GM19025 (cell line): ENCODE measurements around the gene NPAS4.

Experiments
- ATAC-seq: cut with Tn5 transposase; IDR thresholded peaks from one replicate; pipeline ENCODE4 v1.9.1; 2021; ENCODE audit warnings: mild to moderate bottlenecking, low read depth, moderate library complexity; ENCODE audit not compliant: unreplicated experiment

The NPAS4 gene

DNA sequence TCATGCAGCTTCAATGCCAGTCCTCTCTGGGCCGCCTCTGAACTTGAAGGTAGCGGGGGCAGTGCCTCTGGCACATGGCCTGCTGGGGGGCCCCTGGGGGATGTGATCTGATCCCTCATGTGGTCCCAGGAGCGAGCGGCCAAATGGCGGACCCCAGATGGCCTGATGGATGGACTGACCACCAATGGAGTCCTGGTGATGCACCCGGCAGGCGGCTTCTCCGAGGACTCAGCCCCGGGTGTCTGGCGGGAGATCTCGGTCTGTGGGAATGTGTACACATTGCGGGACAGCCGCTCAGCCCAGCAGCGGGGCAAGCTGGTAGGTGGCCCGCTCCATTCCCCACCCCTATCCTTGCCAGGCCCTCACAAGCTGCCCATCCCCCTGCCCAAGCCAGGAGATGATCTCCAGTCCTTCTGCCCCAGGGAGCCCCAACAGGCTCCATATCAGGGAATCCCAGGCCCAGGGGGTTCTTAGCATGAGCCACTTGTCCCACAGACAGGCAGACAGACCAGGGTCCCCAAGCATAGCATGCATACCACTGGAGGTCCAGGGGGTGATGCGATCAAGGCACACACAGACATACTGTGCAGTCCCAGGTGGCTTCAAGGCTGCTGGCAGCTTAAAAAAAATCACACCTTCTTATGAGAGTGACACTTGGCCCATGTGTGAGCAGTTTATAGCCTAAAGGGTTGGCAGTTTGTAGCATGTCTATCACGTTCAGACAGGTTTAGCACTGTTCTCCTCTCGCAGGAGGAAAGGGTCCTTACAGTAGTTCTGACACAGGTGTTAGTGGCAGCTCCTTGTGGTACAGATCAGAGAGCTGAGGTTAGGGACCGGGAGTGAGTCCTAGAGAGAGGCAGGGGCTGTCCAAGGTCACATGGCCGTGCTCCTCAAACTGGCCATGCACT is 53.0 kb downstream of the NPAS4 start:
- ATAC-seq: no peak

DNA sequence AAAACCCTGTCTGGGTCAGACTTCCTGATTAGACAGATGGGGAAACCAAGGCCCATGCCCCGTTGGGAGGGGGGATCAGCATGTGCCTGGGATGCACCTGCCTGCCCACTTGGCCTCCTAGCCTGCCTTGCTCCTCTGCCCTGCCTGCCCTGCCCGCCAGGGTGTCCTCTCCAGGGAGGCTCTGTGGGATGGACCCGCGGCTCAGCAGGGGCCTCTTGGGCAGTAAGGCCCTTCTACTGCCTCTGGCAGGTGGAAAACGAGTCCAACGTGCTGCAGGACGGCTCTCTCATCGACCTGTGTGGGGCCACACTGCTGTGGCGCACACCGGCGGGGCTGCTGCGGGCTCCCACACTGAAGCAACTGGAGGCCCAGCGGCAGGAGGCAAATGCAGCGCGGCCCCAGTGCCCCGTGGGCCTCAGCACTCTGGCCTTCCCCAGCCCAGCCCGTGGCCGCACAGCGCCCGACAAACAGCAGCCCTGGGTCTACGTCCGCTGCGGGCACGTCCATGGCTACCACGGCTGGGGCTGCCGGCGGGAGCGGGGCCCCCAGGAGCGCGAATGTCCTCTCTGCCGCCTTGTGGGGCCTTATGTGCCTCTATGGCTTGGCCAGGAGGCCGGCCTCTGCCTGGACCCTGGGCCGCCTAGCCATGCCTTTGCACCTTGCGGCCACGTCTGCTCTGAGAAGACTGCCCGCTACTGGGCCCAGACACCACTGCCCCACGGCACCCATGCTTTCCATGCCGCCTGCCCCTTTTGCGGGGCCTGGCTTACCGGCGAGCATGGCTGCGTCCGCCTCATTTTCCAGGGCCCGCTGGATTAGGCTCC is 54.7 kb downstream of the NPAS4 start:
- ATAC-seq: no peak
